Osteocyte (in vitro differentiated cells): ENCODE data around the gene PYGB. TPM values are rescaled to one million over a fixed set of nuclear protein-coding genes. Genes with fewer than 3 reads are reported as not detected.

ENCODE experiments used
- DNase-seq: peaks from one replicate; pipeline ENCODE4 v3.0.0; 2021; ENCODE audit warnings: mixed read lengths; ENCODE audit not compliant: unreplicated experiment; ENCODE audit errors: extremely low spot score
- H3K27ac Mint-ChIP-seq: one replicate; pipeline ENCODE4 v1.8.0; 2021; ENCODE audit warnings: mild to moderate bottlenecking, mixed read lengths; ENCODE audit not compliant: unreplicated experiment
- H3K27me3 Mint-ChIP-seq: one replicate; pipeline ENCODE4 v1.8.0; 2021; ENCODE audit warnings: mixed read lengths; ENCODE audit not compliant: unreplicated experiment
- H3K36me3 Mint-ChIP-seq: one replicate; pipeline ENCODE4 v1.8.0; 2021; ENCODE audit warnings: mixed read lengths; ENCODE audit not compliant: unreplicated experiment
- H3K4me1 Mint-ChIP-seq: one replicate; pipeline ENCODE4 v1.8.0; 2021; ENCODE audit warnings: mixed read lengths; ENCODE audit not compliant: unreplicated experiment
- H3K4me3 Mint-ChIP-seq: one replicate; pipeline ENCODE4 v1.8.0; 2021; ENCODE audit warnings: mild to moderate bottlenecking, moderate library complexity, mixed read lengths; ENCODE audit not compliant: unreplicated experiment
- H3K9me3 Mint-ChIP-seq: one replicate; pipeline ENCODE4 v1.8.0; 2021; ENCODE audit warnings: mixed read lengths; ENCODE audit not compliant: unreplicated experiment
- total RNA-seq: library from RNA; stranded (reverse); gene quantifications from 2 replicates; pipeline ENCODE4 v1.2.1, GENCODE V29; 2021
- TF ChIP-seq, protein P1 (sequence below): fragments of 200-600 bp; sonication (generic); IDR thresholded peaks from 2 replicates; pipeline ENCODE4 v1.5.0; 2021; ENCODE audit warnings: antibody characterized with exemption, mild to moderate bottlenecking, moderate library complexity

Gene PYGB
- total RNA-seq, 1 donor from 2014 or later, result 234 TPM

GRCh38 chr20:25276533-25277050, 28.7 kb downstream of the PYGB start:
- Mint-ChIP-seq H3K27ac (no peak overlapping the region), H3K4me1 (no peaks in the 10 kb centered on the region), H3K27me3 (no peaks in the 10 kb centered on the region), H3K4me3 (no peak overlapping the region), H3K36me3 (peaks cover 47% of the 10 kb centered on the region), H3K9me3 (no peaks in the 10 kb centered on the region)
- DNase-seq, result no peak
- TF ChIP-seq, protein P1, sequence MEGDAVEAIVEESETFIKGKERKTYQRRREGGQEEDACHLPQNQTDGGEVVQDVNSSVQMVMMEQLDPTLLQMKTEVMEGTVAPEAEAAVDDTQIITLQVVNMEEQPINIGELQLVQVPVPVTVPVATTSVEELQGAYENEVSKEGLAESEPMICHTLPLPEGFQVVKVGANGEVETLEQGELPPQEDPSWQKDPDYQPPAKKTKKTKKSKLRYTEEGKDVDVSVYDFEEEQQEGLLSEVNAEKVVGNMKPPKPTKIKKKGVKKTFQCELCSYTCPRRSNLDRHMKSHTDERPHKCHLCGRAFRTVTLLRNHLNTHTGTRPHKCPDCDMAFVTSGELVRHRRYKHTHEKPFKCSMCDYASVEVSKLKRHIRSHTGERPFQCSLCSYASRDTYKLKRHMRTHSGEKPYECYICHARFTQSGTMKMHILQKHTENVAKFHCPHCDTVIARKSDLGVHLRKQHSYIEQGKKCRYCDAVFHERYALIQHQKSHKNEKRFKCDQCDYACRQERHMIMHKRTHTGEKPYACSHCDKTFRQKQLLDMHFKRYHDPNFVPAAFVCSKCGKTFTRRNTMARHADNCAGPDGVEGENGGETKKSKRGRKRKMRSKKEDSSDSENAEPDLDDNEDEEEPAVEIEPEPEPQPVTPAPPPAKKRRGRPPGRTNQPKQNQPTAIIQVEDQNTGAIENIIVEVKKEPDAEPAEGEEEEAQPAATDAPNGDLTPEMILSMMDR, result no peak

GRCh38 chr20:25277051-25277801, 29.3 kb downstream of the PYGB start:
- Mint-ChIP-seq H3K27me3 (no peaks in the 10 kb centered on the region), H3K4me3 (no peak overlapping the region), H3K27ac (no peak overlapping the region), H3K36me3 (peaks cover 42% of the 10 kb centered on the region), H3K9me3 (no peaks in the 10 kb centered on the region), H3K4me1 (no peaks in the 10 kb centered on the region)
- TF ChIP-seq, protein P1, result no peak
- no peak for DNase-seq

GRCh38 chr20:25277941-25278521, 30.1 kb downstream of the PYGB start:
- H3K27me3 Mint-ChIP-seq, result no peaks in the 10 kb centered on the region
- H3K4me1 Mint-ChIP-seq, result no peaks in the 10 kb centered on the region
- TF ChIP-seq, protein P1, result no peak
- DNase-seq, result no peak
- no peaks in the 10 kb centered on the region for H3K9me3 Mint-ChIP-seq
- H3K27ac Mint-ChIP-seq, result no peak overlapping the region
- H3K36me3 Mint-ChIP-seq, result peaks cover 42% of the 10 kb centered on the region
- H3K4me3 Mint-ChIP-seq, result no peak overlapping the region

GRCh38 chr20:25278636-25279361, 30.9 kb downstream of the PYGB start:
- no peaks in the 10 kb centered on the region for H3K27me3 Mint-ChIP-seq
- TF ChIP-seq, protein P1, result no peak
- no peak overlapping the region for H3K4me3 Mint-ChIP-seq
- H3K4me1 Mint-ChIP-seq, result no peaks in the 10 kb centered on the region
- H3K9me3 Mint-ChIP-seq, result no peaks in the 10 kb centered on the region
- H3K36me3 Mint-ChIP-seq, result peaks cover 43% of the 10 kb centered on the region
- no peak overlapping the region for H3K27ac Mint-ChIP-seq
- no peak for DNase-seq

DNA sequence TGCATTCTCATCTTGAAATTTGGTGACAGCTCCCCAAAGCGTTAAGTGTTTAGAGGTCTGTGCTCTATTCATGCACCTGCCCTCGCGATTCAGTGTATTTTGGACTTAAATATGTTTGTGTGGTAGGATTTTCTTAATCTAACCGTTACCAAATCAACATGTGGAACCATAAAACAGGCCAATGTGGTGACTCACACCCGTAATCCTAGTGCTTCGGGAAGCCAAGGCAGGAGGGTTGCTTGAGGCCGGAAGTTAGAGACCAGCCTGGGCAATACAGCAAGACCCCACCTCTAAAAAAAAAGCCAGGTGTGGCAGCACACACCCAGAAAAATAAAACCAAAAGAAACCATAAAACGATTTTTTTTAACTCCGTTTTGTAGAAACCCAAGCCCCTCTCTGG, 31.5 kb downstream of the PYGB start:
- no peak overlapping the region for H3K4me3 Mint-ChIP-seq
- no peaks in the 10 kb centered on the region for H3K27me3 Mint-ChIP-seq
- TF ChIP-seq, protein P1, result no peak
- DNase-seq, result no peak
- no peak overlapping the region for H3K27ac Mint-ChIP-seq
- no peaks in the 10 kb centered on the region for H3K4me1 Mint-ChIP-seq
- peaks cover 43% of the 10 kb centered on the region for H3K36me3 Mint-ChIP-seq
- H3K9me3 Mint-ChIP-seq, result no peaks in the 10 kb centered on the region
